ENCODE results near the gene KRTAP5-3.

The KRTAP5-3 gene

GRCh38 chr11:1574238-1574932 is 33.9 kb downstream of the KRTAP5-3 start:
- TF ChIP-seq POLR2A (IDR thresholded peaks at IDR 0.05; ENCODE audit: extremely low read depth, insufficient read length) (no peak), MYC (IDR thresholded peaks at IDR 0.05; ENCODE audit: low read depth, low read length) (peak; percentile 43; the same call in 1 of the 2 replicates), CTCF (IDR thresholded peaks at IDR 0.05; ENCODE audit: low read depth, low read length) (peak; percentile 50)
- DNase-seq (ENCODE audit: low read depth): peak; percentile 77
- H3K4me3 ChIP-seq (ENCODE audit: low read depth, low read length): no peak overlapping the region

- no peak overlapping the region for H3K4me3 ChIP-seq (ENCODE audit: low read depth, low read length)
- DNase-seq (ENCODE audit: low read depth): no peak
Observed at GRCh38 chr11:1573903-1574237, 34.4 kb downstream of the KRTAP5-3 start.

GRCh38 chr11:1573077-1573902 is 35.0 kb downstream of the KRTAP5-3 start:
- TF ChIP-seq MYC (IDR thresholded peaks at IDR 0.05; ENCODE audit: low read depth, low read length) (no peak), MAX (IDR thresholded peaks at IDR 0.05; ENCODE audit: low read depth, low read length) (no peak), POLR2A (IDR thresholded peaks at IDR 0.05; ENCODE audit: extremely low read depth, insufficient read length) (no peak), CTCF (IDR thresholded peaks at IDR 0.05; ENCODE audit: low read depth, low read length) (no peak)
- no peak for DNase-seq (ENCODE audit: low read depth)
- H3K4me3 ChIP-seq (ENCODE audit: low read depth, low read length): no peak overlapping the region

More at GRCh38 chr11:1573903-1574237, 34.4 kb downstream of the KRTAP5-3 start:
- TF ChIP-seq MYC (IDR thresholded peaks at IDR 0.05; ENCODE audit: low read depth, low read length) (no peak), POLR2A (IDR thresholded peaks at IDR 0.05; ENCODE audit: extremely low read depth, insufficient read length) (no peak), CTCF (IDR thresholded peaks at IDR 0.05; ENCODE audit: low read depth, low read length) (no peak), MAX (IDR thresholded peaks at IDR 0.05; ENCODE audit: low read depth, low read length) (no peak)

- H3K4me3 ChIP-seq (ENCODE audit: low read depth, low read length): no peak within 1 kb of the TSS
- TF ChIP-seq MYC (IDR thresholded peaks at IDR 0.05; ENCODE audit: low read depth, low read length) (no peak), MAX (IDR thresholded peaks at IDR 0.05; ENCODE audit: low read depth, low read length) (no peak)
- no peak for DNase-seq (ENCODE audit: low read depth)
Observed at GRCh38 chr11:1572197-1573076, 35.8 kb downstream of the KRTAP5-3 start, which contains the start of gene DUSP8. Gene DUSP8 (minus strand): TSS chr11:1572271. CDS start chr11:1565826, 6,445 bp downstream.

GRCh38 chr11:1571760-1572196 is 36.5 kb downstream of the KRTAP5-3 start:
- no peak for DNase-seq (ENCODE audit: low read depth)
- no peak overlapping the region for H3K4me3 ChIP-seq (ENCODE audit: low read depth, low read length)
- no peak for TF ChIP-seq POLR2A (IDR thresholded peaks at IDR 0.05; ENCODE audit: extremely low read depth, insufficient read length)
- no peak for TF ChIP-seq CTCF (IDR thresholded peaks at IDR 0.05; ENCODE audit: low read depth, low read length)
- no peak for TF ChIP-seq MAX (IDR thresholded peaks at IDR 0.05; ENCODE audit: low read depth, low read length)
- no peak for TF ChIP-seq MYC (IDR thresholded peaks at IDR 0.05; ENCODE audit: low read depth, low read length)
